H9 (cell line): ENCODE measurements around the gene NUDT3. TPM values are rescaled to one million over a fixed set of nuclear protein-coding genes. Genes with fewer than 3 reads are reported as not detected.

Source experiments
- DNase-seq: peaks from one replicate; pipeline ENCODE4 v3.0.0-alpha.2; 2017
- H2AFZ ChIP-seq: one replicate; pipeline ENCODE4 v1.6.1; 2013; ENCODE audit warnings: mild to moderate bottlenecking, low read length, control low read depth, moderate library complexity
- H2AK5ac ChIP-seq: 2 replicates; pipeline ENCODE4 v1.6.1; 2013; ENCODE audit warnings: low read length, control low read depth, mixed read lengths; ENCODE audit not compliant: insufficient read length
- H2BK120ac ChIP-seq: one replicate; pipeline ENCODE4 v1.6.1; 2013; ENCODE audit warnings: low read depth, mild to moderate bottlenecking, low read length, control low read depth, inconsistent platforms; ENCODE audit not compliant: poor library complexity, severe bottlenecking
- H2BK12ac ChIP-seq: 2 replicates; pipeline ENCODE4 v1.6.1; 2013; ENCODE audit warnings: low read length, control low read depth, mixed read lengths, low read depth; ENCODE audit not compliant: insufficient read length
- H2BK15ac ChIP-seq: 2 replicates; pipeline ENCODE4 v1.6.1; 2013; ENCODE audit warnings: low read depth, low read length, control low read depth
- H2BK20ac ChIP-seq: one replicate; pipeline ENCODE4 v1.6.1; 2013; ENCODE audit warnings: low read depth, mild to moderate bottlenecking, low read length, control low read depth, inconsistent platforms; ENCODE audit not compliant: poor library complexity, severe bottlenecking
- H2BK5ac ChIP-seq: 2 replicates; pipeline ENCODE4 v1.6.1; 2013; ENCODE audit warnings: low read length, control low read depth, mixed read lengths; ENCODE audit not compliant: insufficient read length
- H3K14ac ChIP-seq: 2 replicates; pipeline ENCODE4 v1.6.1; 2013; ENCODE audit warnings: low read length, control low read depth; ENCODE audit not compliant: insufficient read depth
- H3K18ac ChIP-seq: 2 replicates; pipeline ENCODE4 v1.6.1; 2013; ENCODE audit warnings: low read depth, mild to moderate bottlenecking, mixed read lengths, low read length, control low read depth; ENCODE audit not compliant: insufficient read length
- H3K23ac ChIP-seq: 2 replicates; pipeline ENCODE4 v1.6.1; 2013; ENCODE audit warnings: low read length, control low read depth, mixed read lengths, low read depth; ENCODE audit not compliant: insufficient read length
- H3K23me2 ChIP-seq: 2 replicates; pipeline ENCODE4 v1.6.1; 2013; ENCODE audit warnings: low read depth, mild to moderate bottlenecking, mixed read lengths, low read length, control low read depth; ENCODE audit not compliant: insufficient read length, poor library complexity, severe bottlenecking
- H3K27ac ChIP-seq: 2 replicates; pipeline ENCODE4 v1.5.1; 2013; ENCODE audit warnings: low read length, control low read depth, mixed read lengths, low read depth; ENCODE audit not compliant: insufficient read length
- H3K27me3 ChIP-seq: 2 replicates; pipeline ENCODE4 v1.6.1; 2013; ENCODE audit warnings: low read length, control low read depth, inconsistent platforms; ENCODE audit not compliant: insufficient read depth
- H3K4ac ChIP-seq: 2 replicates; pipeline ENCODE4 v1.6.1; 2013; ENCODE audit warnings: low read depth, mild to moderate bottlenecking, control low read depth, inconsistent platforms, low read length, moderate library complexity
- H3K4me1 ChIP-seq: 2 replicates; pipeline ENCODE4 v1.6.1; 2013; ENCODE audit warnings: low read length, control low read depth, inconsistent platforms; ENCODE audit not compliant: insufficient read depth
- H3K4me2 ChIP-seq: 2 replicates; pipeline ENCODE4 v1.6.1; 2013; ENCODE audit warnings: low read length, control low read depth, mixed read lengths; ENCODE audit not compliant: insufficient read length, insufficient read depth
- H3K56ac ChIP-seq: 2 replicates; pipeline ENCODE4 v1.6.1; 2013; ENCODE audit warnings: low read depth, mild to moderate bottlenecking, mixed read lengths, low read length, control low read depth; ENCODE audit not compliant: insufficient read length
- H3K79me1 ChIP-seq: 2 replicates; pipeline ENCODE4 v1.6.1; 2013; ENCODE audit warnings: low read depth, mild to moderate bottlenecking, moderate library complexity, low read length, control low read depth, inconsistent platforms; ENCODE audit not compliant: insufficient read depth, poor library complexity, severe bottlenecking
- H3K79me2 ChIP-seq: 2 replicates; pipeline ENCODE4 v1.6.1; 2013; ENCODE audit warnings: low read length, control low read depth, inconsistent platforms; ENCODE audit not compliant: insufficient read depth
- H3K9ac ChIP-seq: 2 replicates; pipeline ENCODE4 v1.6.1; 2013; ENCODE audit warnings: low read length, control low read depth, mixed read lengths; ENCODE audit not compliant: insufficient read length; ENCODE audit errors: extremely low read depth
- H3K9me3 ChIP-seq: one replicate; pipeline ENCODE4 v1.6.1; 2013; ENCODE audit warnings: low read depth, low read length, inconsistent platforms; ENCODE audit not compliant: control insufficient read depth
- H3T11ph ChIP-seq: one replicate; pipeline ENCODE4 v1.6.1; 2013; ENCODE audit warnings: mild to moderate bottlenecking, low read length, control low read depth, inconsistent platforms
- H4K20me1 ChIP-seq: one replicate; pipeline ENCODE4 v1.6.1; 2013; ENCODE audit not compliant: control insufficient read depth, insufficient read length, insufficient read depth
- H4K5ac ChIP-seq: 2 replicates; pipeline ENCODE4 v1.6.1; 2013; ENCODE audit warnings: low read depth, mild to moderate bottlenecking, mixed read lengths, low read length, control low read depth; ENCODE audit not compliant: insufficient read length
- H4K8ac ChIP-seq: replicated peaks from 2 replicates; pipeline ENCODE4 v1.6.1; 2013; ENCODE audit warnings: low read length, control low read depth, mixed read lengths, low read depth; ENCODE audit not compliant: insufficient read length
- H4K91ac ChIP-seq: 2 replicates; pipeline ENCODE4 v1.6.1; 2013; ENCODE audit warnings: low read depth, mild to moderate bottlenecking, moderate library complexity, mixed read lengths, low read length, control low read depth; ENCODE audit not compliant: insufficient read length
- H3K27ac Mint-ChIP-seq, 3 experiments: 2 replicates in 2 of 3; 3 replicates in 1 of 3; pipeline ENCODE4 v1.8.0; 2020 to 2021; ENCODE audit warnings: mixed read lengths in 3 of 3, mild to moderate bottlenecking in 1 of 3, moderate library complexity in 1 of 3
- H3K27me3 Mint-ChIP-seq: 2 replicates; pipeline ENCODE4 v1.8.0; 2021; ENCODE audit warnings: low read depth, mild to moderate bottlenecking, moderate library complexity, mixed read lengths
- H3K36me3 Mint-ChIP-seq, 3 experiments: 2 replicates in 2 of 3; 3 replicates in 1 of 3; pipeline ENCODE4 v1.8.0; 2020 to 2021; ENCODE audit warnings: low read depth in 3 of 3, mixed read lengths in 3 of 3; ENCODE audit not compliant: insufficient read depth in 1 of 3
- H3K4me1 Mint-ChIP-seq, 2 experiments: 2 replicates each; pipeline ENCODE4 v1.8.0; 2020; ENCODE audit warnings: mixed read lengths in 2 of 2
- H3K4me3 Mint-ChIP-seq, 2 experiments: 2 replicates in 1 of 2; 3 replicates in 1 of 2; pipeline ENCODE4 v1.8.0; 2020 to 2021; ENCODE audit warnings: mild to moderate bottlenecking in 2 of 2, mixed read lengths in 2 of 2, moderate library complexity in 1 of 2
- H3K9me3 Mint-ChIP-seq, 2 experiments: 2 replicates in 1 of 2; 3 replicates in 1 of 2; pipeline ENCODE4 v1.8.0; 2020; ENCODE audit warnings: mild to moderate bottlenecking in 2 of 2, mixed read lengths in 2 of 2, moderate library complexity in 1 of 2
- CTCF ChIP-seq: fragments of 200-600 bp; sonication (generic); conservative IDR thresholded peaks from 3 replicates; pipeline ENCODE4 v1.8.0; 2021; ENCODE audit warnings: antibody characterized with exemption, mild to moderate bottlenecking
- WGBS: extraction: QIAGEN DNeasy Blood & Tissue Kit; methylation state at CpG from one replicate; pipeline ENCODE4 v1.1.7; 2013; ENCODE audit warnings: missing lambda C conversion rate, low lambda C conversion rate, mixed read lengths; ENCODE audit not compliant: insufficient read length; ENCODE audit errors: extremely low coverage; 5-methylcytosine and 5-hydroxymethylcytosine counted together
- total RNA-seq: library from RNA; stranded (reverse); gene quantifications from 2 replicates; pipeline ENCODE4 v1.2.1, GENCODE V29; 2021

Gene NUDT3
- total RNA-seq, 1 experiment from 2014 or later = 23.6 TPM

DNA sequence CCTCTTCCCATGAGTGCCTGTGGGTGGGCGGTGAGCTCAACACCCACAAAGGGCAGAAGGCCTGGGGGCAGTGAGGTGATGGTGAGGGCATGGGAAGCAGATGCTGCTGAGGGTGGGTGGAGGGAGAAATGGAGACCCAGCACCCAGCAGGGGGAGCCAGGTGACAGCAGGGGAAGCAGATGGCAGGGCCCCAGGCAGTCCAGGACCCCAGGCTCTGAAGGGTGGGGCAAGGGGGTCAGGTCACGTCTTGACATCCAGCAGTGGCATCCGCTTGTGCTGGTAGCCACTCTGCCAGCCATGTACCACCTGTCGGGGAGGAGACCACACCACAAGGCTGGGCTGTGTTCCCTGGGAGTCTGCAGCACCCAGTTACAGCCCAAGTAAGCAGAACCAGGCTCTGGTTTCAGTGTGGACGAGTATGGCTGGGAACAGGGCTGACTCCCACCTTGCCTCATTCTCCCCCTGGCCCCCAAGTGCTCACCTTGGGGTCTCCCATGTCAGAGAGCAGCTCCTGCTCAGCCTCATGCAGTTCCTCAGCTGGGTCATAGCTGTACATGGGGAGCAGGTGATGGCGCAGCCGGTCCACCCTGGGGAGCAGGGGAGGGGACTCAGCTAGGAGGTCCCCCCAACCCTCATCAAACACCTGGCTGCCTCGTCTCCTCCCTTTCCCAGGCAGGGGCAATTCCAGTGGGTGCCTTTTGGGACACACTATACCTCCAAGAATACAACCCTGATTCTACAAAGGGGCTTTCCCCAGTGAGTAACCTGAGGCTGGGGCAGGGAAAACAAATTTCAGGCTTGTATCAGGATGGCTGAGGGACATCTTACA, 145.7 kb downstream of the NUDT3 start:
- Histone ChIP-seq H2BK5ac (no peak overlapping the region), H4K8ac (no peak overlapping the region), H3K4me1 (no peaks in the 10 kb centered on the region), H3K27ac (no peak overlapping the region), H2BK20ac (no peak overlapping the region), H2AFZ (no peak overlapping the region), H3K23ac (no peak overlapping the region), H3K27me3 (no peaks in the 10 kb centered on the region), H3K4me2 (no peak overlapping the region), H3K4ac (no peak overlapping the region), H2AK5ac (no peak overlapping the region), H3K9me3 (no peaks in the 10 kb centered on the region), H4K5ac (no peak overlapping the region), H3T11ph (no peak overlapping the region), H3K79me2 (no peaks in the 10 kb centered on the region), H2BK120ac (no peak overlapping the region), H4K20me1 (no peaks in the 10 kb centered on the region), H3K23me2 (peaks cover 4% of the 10 kb centered on the region), H3K14ac (no peak overlapping the region), H3K18ac (no peak overlapping the region), H2BK15ac (no peak overlapping the region), H3K79me1 (peaks cover 3% of the 10 kb centered on the region), H4K91ac (no peak overlapping the region), H3K56ac (no peak overlapping the region), H3K9ac (no peak overlapping the region), H2BK12ac (no peak overlapping the region)
- H3K9me3 Mint-ChIP-seq = no peaks in the 10 kb centered on the region
- peak; percentile 58 for TF ChIP-seq CTCF
- DNase-seq = peak; percentile 89
- peaks cover 9% of the 10 kb centered on the region; the same call in 1 of the 2 replicates for H3K27me3 Mint-ChIP-seq
- WGBS = no CpG with 5 or more reads among the region's 8 CpGs
- H3K4me3 Mint-ChIP-seq = peak overlapping the region in 1 of 2 experiments; percentile 18; a peak in 1 of 5 replicates
- peaks cover 28 to 45% (median 37%) of the 10 kb centered on the region in 3 experiments for H3K36me3 Mint-ChIP-seq
- H3K4me1 Mint-ChIP-seq = peaks cover 45 to 51% of the 10 kb centered on the region in 2 experiments
- H3K27ac Mint-ChIP-seq = peak overlapping the region in 2 of 3 experiments; percentile 85 to 93; a peak in 4 of 7 replicates
